ENCODE measurements around the gene LOXHD1.

The LOXHD1 gene

DNA sequence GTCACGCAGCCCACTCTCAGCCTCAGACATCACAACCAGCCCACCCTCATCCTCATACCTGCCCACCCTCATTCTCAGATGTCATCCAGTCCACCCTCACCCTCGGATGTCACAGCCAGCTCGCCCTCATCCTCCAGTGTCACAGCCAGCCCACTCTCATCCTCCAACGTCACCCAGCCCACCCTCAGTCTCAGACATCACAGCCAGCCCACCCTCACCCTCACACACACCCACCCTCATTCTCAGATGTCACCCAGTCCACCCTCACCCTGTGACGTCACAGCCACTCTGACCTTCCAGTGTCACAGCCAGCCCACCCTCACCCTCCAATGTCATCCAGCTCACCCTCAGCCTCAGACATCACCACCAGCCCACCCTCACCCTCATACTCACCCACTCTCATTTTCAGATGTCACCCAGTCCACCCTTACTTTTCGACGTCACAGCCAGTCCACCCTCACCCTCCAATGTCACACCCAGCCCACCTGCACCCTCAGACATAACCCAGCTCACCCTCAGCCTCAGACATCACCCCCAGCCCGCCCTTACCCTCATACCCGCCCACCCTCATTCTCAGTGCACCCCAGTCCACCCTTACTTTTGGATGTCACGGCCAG lies 100.3 kb downstream of the LOXHD1 start:
- H3K9ac ChIP-seq = no peak overlapping the region
- no peaks in the 10 kb centered on the region for H3K9me3 ChIP-seq
- H3K4me2 ChIP-seq = no peak overlapping the region
- H3K27me3 ChIP-seq = no peaks in the 10 kb centered on the region
- no peaks in the 10 kb centered on the region for H3K36me3 ChIP-seq
- H3K4me3 ChIP-seq = no peak overlapping the region
- TF ChIP-seq Cebpa-rat (IDR thresholded peaks at IDR 0.05) = no peak
- no peaks in the 10 kb centered on the region for H4K20me1 ChIP-seq
- H3K27ac ChIP-seq = no peak overlapping the region
- no peaks in the 10 kb centered on the region for H3K4me1 ChIP-seq

DNA sequence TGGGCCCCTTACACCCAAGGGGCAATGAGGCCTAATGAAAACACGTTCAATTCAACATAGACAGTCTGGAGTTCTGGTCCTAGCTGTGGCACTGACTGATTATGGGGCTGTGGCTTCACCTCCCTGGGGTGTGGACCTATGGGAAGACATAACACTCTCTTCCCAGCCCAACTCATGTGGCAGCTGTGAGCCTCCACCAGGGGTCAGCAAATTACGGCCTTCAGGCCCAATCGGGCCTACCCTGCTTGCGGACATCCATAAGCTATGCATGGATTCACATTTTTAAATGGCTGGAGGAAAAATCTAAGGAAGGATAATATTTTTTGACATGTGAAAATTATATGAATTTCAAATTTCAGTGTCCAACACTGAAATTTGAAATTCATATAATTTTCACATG lies 101.3 kb downstream of the LOXHD1 start:
- no peak for TF ChIP-seq Cebpa-rat (IDR thresholded peaks at IDR 0.05)
- Histone ChIP-seq H3K9me3 (no peaks in the 10 kb centered on the region), H4K20me1 (no peaks in the 10 kb centered on the region), H3K27ac (no peak overlapping the region), H3K27me3 (no peaks in the 10 kb centered on the region), H3K9ac (no peak overlapping the region), H3K4me1 (no peaks in the 10 kb centered on the region), H3K4me3 (no peak overlapping the region), H3K36me3 (no peaks in the 10 kb centered on the region), H3K4me2 (no peak overlapping the region)

- H4K20me1 ChIP-seq = no peaks in the 10 kb centered on the region
- H3K4me1 ChIP-seq = no peaks in the 10 kb centered on the region
- H3K9ac ChIP-seq = no peak overlapping the region
- H3K27me3 ChIP-seq = no peaks in the 10 kb centered on the region
- H3K9me3 ChIP-seq = no peaks in the 10 kb centered on the region
- no peak overlapping the region for H3K4me3 ChIP-seq
- TF ChIP-seq Cebpa-rat (IDR thresholded peaks at IDR 0.05) = no peak
- no peaks in the 10 kb centered on the region for H3K36me3 ChIP-seq
- H3K27ac ChIP-seq = no peak overlapping the region
- H3K4me2 ChIP-seq = no peak overlapping the region
Observed at GRCh38 chr18:46555213-46555612, 101.8 kb downstream of the LOXHD1 start.

DNA sequence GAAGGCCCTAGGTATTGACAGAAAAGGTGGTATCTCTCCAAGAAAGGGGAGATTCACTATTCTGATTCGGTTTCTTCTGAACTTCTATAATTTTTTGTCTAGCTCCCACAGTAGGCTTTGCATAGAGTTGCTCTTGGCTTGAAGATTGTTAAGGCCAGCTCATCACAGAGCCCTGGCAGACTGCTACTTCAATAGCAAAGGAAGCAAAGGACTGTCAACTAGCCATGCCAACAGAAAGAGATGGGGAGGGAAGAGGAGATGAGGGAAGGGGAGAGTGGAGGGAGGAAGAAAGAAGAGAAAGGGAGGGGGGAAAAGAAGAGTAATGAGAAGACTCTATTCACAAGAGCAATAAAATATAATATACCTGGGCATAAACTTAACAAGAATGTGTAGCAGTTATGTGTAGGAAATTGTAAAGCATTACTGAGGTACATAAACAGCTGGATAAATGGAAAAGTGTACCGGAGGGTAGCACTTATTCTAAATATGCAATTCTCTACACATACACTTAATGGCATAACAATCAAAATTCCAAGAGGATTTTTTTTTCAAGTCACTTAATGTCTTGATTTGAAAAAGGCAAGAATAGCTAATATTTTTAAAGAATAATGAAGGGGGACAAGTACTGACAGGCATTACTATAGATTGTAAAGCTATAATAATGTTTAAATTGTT lies 102.5 kb downstream of the LOXHD1 start:
- Histone ChIP-seq H3K4me1 (no peaks in the 10 kb centered on the region), H4K20me1 (no peaks in the 10 kb centered on the region), H3K27ac (no peak overlapping the region), H3K4me3 (no peak overlapping the region), H3K36me3 (no peaks in the 10 kb centered on the region), H3K27me3 (no peaks in the 10 kb centered on the region), H3K9ac (no peak overlapping the region), H3K4me2 (no peak overlapping the region), H3K9me3 (no peaks in the 10 kb centered on the region)
- no peak for TF ChIP-seq Cebpa-rat (IDR thresholded peaks at IDR 0.05)

DNA sequence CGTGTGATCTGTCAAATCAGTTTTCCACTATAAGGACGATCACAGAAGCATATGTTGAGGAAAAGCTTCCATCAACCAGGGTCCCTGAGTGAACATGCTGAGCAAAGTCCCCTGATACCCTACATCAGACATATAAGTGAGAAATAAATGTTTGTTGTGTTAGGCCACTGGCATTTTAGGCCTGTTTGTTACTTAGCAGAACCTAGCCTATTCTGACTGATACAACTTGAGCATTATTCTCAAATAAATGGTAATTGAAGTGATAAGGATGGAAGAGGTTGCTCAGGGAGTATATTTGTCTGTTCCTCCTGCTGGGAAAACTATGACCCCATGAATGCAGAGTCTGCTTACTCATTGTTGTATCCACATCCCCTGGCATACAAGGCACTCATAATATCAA lies 106.4 kb downstream of the LOXHD1 start:
- TF ChIP-seq Cebpa-rat (IDR thresholded peaks at IDR 0.05) = no peak
- no peaks in the 10 kb centered on the region for H3K27me3 ChIP-seq

GRCh38 chr18:46547520-46547919 lies 109.5 kb downstream of the LOXHD1 start:
- Histone ChIP-seq H3K27me3 (no peaks in the 10 kb centered on the region), H3K4me2 (no peak overlapping the region), H3K9ac (no peak overlapping the region), H3K36me3 (no peaks in the 10 kb centered on the region), H3K4me3 (no peak overlapping the region), H3K27ac (no peak overlapping the region), H3K9me3 (no peaks in the 10 kb centered on the region), H3K4me1 (no peaks in the 10 kb centered on the region), H4K20me1 (no peaks in the 10 kb centered on the region)
- TF ChIP-seq Cebpa-rat (IDR thresholded peaks at IDR 0.05) = no peak

More for the DNA sequence above, 106.4 kb downstream of the LOXHD1 start:
- Histone ChIP-seq H3K36me3 (no peaks in the 10 kb centered on the region), H3K4me3 (no peak overlapping the region), H4K20me1 (no peaks in the 10 kb centered on the region), H3K4me1 (no peaks in the 10 kb centered on the region), H3K27ac (no peak overlapping the region), H3K9ac (no peak overlapping the region), H3K9me3 (no peaks in the 10 kb centered on the region), H3K4me2 (no peak overlapping the region)

DNA sequence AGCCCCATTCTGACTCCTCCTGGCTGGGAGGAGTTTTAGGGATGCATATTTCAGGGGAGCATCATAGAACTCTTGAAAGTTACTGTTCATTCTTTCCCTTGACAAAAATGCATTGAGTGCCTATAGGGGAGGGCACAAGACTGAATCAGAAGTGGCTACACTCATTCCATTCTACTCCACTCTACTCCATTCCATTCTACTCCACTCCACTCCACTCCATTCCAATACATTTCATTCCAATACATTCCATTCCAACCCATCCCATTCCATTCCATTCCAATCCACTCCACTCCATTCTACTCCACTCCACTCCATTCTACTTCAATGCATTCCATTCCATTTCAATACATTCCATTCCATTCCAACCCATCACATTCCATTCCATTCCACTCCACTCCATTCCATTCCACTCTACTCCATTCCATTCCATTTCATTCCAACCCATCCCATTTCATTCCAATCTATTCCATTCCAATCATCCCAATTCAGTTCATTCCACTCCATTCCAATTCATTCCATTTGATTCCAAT lies 110.8 kb downstream of the LOXHD1 start:
- Histone ChIP-seq H3K27ac (no peak overlapping the region), H3K9ac (no peak overlapping the region), H3K4me3 (no peak overlapping the region), H3K27me3 (no peaks in the 10 kb centered on the region), H3K4me1 (no peaks in the 10 kb centered on the region), H4K20me1 (no peaks in the 10 kb centered on the region; the same call in 1 of the 2 replicates), H3K4me2 (no peak overlapping the region), H3K36me3 (no peaks in the 10 kb centered on the region), H3K9me3 (no peaks in the 10 kb centered on the region)
- TF ChIP-seq Cebpa-rat (IDR thresholded peaks at IDR 0.05) = no peak

DNA sequence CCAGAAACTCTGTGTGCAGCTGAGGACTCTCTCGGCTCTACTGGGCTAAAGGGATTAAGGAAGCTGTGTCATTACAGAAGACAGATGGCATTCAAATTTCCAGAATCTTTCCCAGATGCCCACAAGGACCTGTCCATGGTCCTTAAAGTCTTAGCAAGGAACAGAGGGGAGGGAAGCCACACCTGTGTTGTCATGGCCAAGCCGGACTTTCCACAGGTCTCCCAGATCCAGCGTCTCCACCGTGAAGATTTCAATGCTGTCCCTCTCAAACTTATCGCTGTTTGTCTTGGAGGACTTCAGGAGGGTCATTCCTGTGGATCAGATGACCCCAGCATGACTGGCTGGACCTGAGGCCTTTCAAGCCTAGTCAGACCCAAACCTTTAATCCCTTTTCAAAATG lies 114.5 kb downstream of the LOXHD1 start:
- TF ChIP-seq Cebpa-rat (IDR thresholded peaks at IDR 0.05) = no peak
- Histone ChIP-seq H4K20me1 (no peaks in the 10 kb centered on the region; the same call in 1 of the 2 replicates), H3K4me3 (no peak overlapping the region), H3K9ac (no peak overlapping the region), H3K9me3 (no peaks in the 10 kb centered on the region), H3K4me2 (no peak overlapping the region), H3K36me3 (no peaks in the 10 kb centered on the region), H3K27ac (no peak overlapping the region), H3K4me1 (no peaks in the 10 kb centered on the region), H3K27me3 (no peaks in the 10 kb centered on the region)

GRCh38 chr18:46541626-46542189 lies 115.3 kb downstream of the LOXHD1 start:
- Histone ChIP-seq H3K27ac (no peak overlapping the region), H3K4me2 (no peak overlapping the region), H3K36me3 (no peaks in the 10 kb centered on the region), H3K9me3 (no peaks in the 10 kb centered on the region), H3K9ac (no peak overlapping the region), H4K20me1 (no peaks in the 10 kb centered on the region; the same call in 1 of the 2 replicates), H3K4me1 (no peaks in the 10 kb centered on the region), H3K27me3 (no peaks in the 10 kb centered on the region), H3K4me3 (no peak overlapping the region)
- TF ChIP-seq Cebpa-rat (IDR thresholded peaks at IDR 0.05) = no peak

DNA sequence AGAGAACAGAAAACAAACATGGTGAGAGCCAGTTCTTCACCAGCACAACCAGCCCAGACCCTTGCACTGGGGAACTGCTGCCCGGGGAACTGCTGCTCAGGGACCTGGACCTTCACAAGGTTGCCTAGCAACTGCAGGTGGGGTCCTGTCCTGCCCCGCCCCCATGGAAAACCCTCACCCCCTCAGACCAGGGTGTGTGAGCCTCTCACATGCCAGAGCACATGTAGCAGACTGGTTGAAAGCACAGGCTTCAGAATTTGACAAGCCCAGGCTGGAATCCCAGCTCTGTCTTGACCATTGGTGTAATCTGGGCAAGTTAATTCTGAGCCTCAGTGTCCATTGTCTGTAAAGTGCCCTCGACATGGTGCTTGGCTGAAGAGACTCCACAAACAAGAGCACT lies 118.6 kb downstream of the LOXHD1 start:
- H3K4me1 ChIP-seq = no peaks in the 10 kb centered on the region
- H3K36me3 ChIP-seq = no peaks in the 10 kb centered on the region
- TF ChIP-seq Cebpa-rat (IDR thresholded peaks at IDR 0.05) = no peak
- no peaks in the 10 kb centered on the region for H3K9me3 ChIP-seq
- no peak overlapping the region for H3K4me3 ChIP-seq
- H3K27me3 ChIP-seq = no peaks in the 10 kb centered on the region
- no peak overlapping the region for H3K9ac ChIP-seq
- no peak overlapping the region for H3K4me2 ChIP-seq
- no peaks in the 10 kb centered on the region; the same call in 1 of the 2 replicates for H4K20me1 ChIP-seq
- no peak overlapping the region for H3K27ac ChIP-seq

Measured in BLaER1 (cell line).